T-helper 17 cell (primary cell): Measurements from ENCODE around the gene ENDOV. TPM values are rescaled to one million over a fixed set of nuclear protein-coding genes. Genes with fewer than 3 reads are reported as not detected.

Source experiments
- ATAC-seq: fragments of 150-1000 bp; cut with Tn5 transposase; 2 replicates; pipeline ENCODE4 v1.10.0; 2021; ENCODE audit warnings: mild to moderate bottlenecking, moderate library complexity
- DNase-seq, 3 donors: peaks; one replicate each; pipeline versions ENCODE4 v3.0.0 to v3.0.0-alpha.2; 2020 to 2021
- H3K9me3 ChIP-seq: one replicate; pipeline ENCODE4 v1.7.0; 2013; ENCODE audit warnings: low read length, mild to moderate bottlenecking; ENCODE audit not compliant: control insufficient read depth, poor library complexity, severe bottlenecking
- H3K27ac Mint-ChIP-seq: one replicate; pipeline ENCODE4 v1.8.0; 2022; ENCODE audit warnings: mild to moderate bottlenecking, moderate library complexity, mixed read lengths
- H3K27me3 Mint-ChIP-seq: one replicate; pipeline ENCODE4 v1.8.0; 2022; ENCODE audit warnings: mixed read lengths
- H3K36me3 Mint-ChIP-seq: one replicate; pipeline ENCODE4 v1.8.0; 2022; ENCODE audit warnings: low read depth, mixed read lengths
- H3K4me1 Mint-ChIP-seq: one replicate; pipeline ENCODE4 v1.8.0; 2022; ENCODE audit warnings: mild to moderate bottlenecking, mixed read lengths
- H3K4me3 Mint-ChIP-seq: one replicate; pipeline ENCODE4 v1.8.0; 2022; ENCODE audit warnings: mild to moderate bottlenecking, moderate library complexity, mixed read lengths
- total RNA-seq, 4 donors: library from RNA in 2 of 4; stranded (reverse) in 2 of 4; gene quantifications; one replicate each; pipeline ENCODE4 v1.2.3 and lab custom pipeline; 2022 to 2026

The ENDOV gene
- total RNA-seq, 2 donors from 2014 or later = 14.1 to 24.5 TPM

- peaks cover 12% of the 10 kb centered on the region for H3K4me1 Mint-ChIP-seq
- H3K4me3 Mint-ChIP-seq = no peak overlapping the region
- peaks cover 3% of the 10 kb centered on the region for H3K36me3 Mint-ChIP-seq
- H3K27ac Mint-ChIP-seq = peak overlapping the region; percentile 54
- ATAC-seq (no peak), DNase-seq (no peak)
- no peaks in the 10 kb centered on the region for H3K27me3 Mint-ChIP-seq
- H3K9me3 ChIP-seq = no peaks in the 10 kb centered on the region
These were observed 9.3 kb downstream of the ENDOV start for GRCh38 chr17:80424261-80424660.

GRCh38 chr17:80424878-80425765, 10.2 kb downstream of the ENDOV start:
- ATAC-seq = no peak
- peaks cover 10% of the 10 kb centered on the region for H3K4me1 Mint-ChIP-seq
- no peak overlapping the region for H3K4me3 Mint-ChIP-seq
- H3K27me3 Mint-ChIP-seq = no peaks in the 10 kb centered on the region
- H3K27ac Mint-ChIP-seq = no peak overlapping the region
- no peak for DNase-seq
- no peaks in the 10 kb centered on the region for H3K36me3 Mint-ChIP-seq
- H3K9me3 ChIP-seq = no peaks in the 10 kb centered on the region

- H3K27ac Mint-ChIP-seq = peak overlapping the region; percentile 77
- peaks cover 10% of the 10 kb centered on the region for H3K4me1 Mint-ChIP-seq
- no peaks in the 10 kb centered on the region for H3K9me3 ChIP-seq
- ATAC-seq (no peak), DNase-seq (no peak)
- no peak overlapping the region for H3K4me3 Mint-ChIP-seq
- H3K36me3 Mint-ChIP-seq = no peaks in the 10 kb centered on the region
- H3K27me3 Mint-ChIP-seq = no peaks in the 10 kb centered on the region
These were observed 11.0 kb downstream of the ENDOV start for GRCh38 chr17:80425835-80426426.

- Mint-ChIP-seq H3K27me3 (no peaks in the 10 kb centered on the region), H3K4me3 (no peak overlapping the region), H3K4me1 (peaks cover 10% of the 10 kb centered on the region), H3K36me3 (no peaks in the 10 kb centered on the region), H3K27ac (no peak overlapping the region)
- peak; percentile 98 for ATAC-seq
- peak; percentile 84 to 95 (median 84) for DNase-seq
- no peaks in the 10 kb centered on the region for H3K9me3 ChIP-seq
These were observed 11.8 kb downstream of the ENDOV start for GRCh38 chr17:80426671-80427326.

- no peaks in the 10 kb centered on the region for H3K9me3 ChIP-seq
- ATAC-seq (no peak), DNase-seq (no peak)
- Mint-ChIP-seq H3K36me3 (no peaks in the 10 kb centered on the region), H3K27me3 (no peaks in the 10 kb centered on the region), H3K27ac (no peak overlapping the region), H3K4me1 (peaks cover 10% of the 10 kb centered on the region), H3K4me3 (no peak overlapping the region)
These were observed 12.7 kb downstream of the ENDOV start for GRCh38 chr17:80427366-80428282.

- ATAC-seq (no peak), DNase-seq (peak in 1 of 3 donors; percentile 4)
- Mint-ChIP-seq H3K27me3 (no peaks in the 10 kb centered on the region), H3K4me3 (no peak overlapping the region), H3K27ac (no peak overlapping the region), H3K4me1 (peaks cover 10% of the 10 kb centered on the region), H3K36me3 (no peaks in the 10 kb centered on the region)
- no peaks in the 10 kb centered on the region for H3K9me3 ChIP-seq
These were observed 13.4 kb downstream of the ENDOV start for GRCh38 chr17:80428363-80428762.

DNA sequence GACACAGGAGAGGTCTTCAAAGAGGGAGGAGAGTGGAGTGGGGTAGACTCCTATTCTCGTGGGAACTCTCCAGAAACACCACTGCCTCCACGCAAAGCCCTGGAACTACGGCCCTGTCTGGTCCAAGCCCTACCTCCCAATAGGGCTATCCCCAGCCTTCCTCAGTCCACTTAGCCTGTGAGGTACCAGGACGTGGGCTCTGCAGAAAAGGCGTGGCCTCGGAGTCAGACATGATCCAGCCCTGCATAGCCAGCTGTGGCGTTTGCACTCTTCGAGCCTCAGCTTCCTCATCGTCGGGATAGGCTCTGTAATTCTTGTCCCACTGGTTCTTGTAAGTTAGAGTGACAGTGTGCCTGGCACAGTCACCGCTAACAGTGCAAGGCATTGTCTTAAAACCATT, 13.8 kb downstream of the ENDOV start:
- Mint-ChIP-seq H3K4me1 (peaks cover 10% of the 10 kb centered on the region), H3K4me3 (no peak overlapping the region), H3K27ac (no peak overlapping the region), H3K27me3 (no peaks in the 10 kb centered on the region), H3K36me3 (no peaks in the 10 kb centered on the region)
- H3K9me3 ChIP-seq = no peaks in the 10 kb centered on the region
- no peak for ATAC-seq
- DNase-seq = no peak

DNA sequence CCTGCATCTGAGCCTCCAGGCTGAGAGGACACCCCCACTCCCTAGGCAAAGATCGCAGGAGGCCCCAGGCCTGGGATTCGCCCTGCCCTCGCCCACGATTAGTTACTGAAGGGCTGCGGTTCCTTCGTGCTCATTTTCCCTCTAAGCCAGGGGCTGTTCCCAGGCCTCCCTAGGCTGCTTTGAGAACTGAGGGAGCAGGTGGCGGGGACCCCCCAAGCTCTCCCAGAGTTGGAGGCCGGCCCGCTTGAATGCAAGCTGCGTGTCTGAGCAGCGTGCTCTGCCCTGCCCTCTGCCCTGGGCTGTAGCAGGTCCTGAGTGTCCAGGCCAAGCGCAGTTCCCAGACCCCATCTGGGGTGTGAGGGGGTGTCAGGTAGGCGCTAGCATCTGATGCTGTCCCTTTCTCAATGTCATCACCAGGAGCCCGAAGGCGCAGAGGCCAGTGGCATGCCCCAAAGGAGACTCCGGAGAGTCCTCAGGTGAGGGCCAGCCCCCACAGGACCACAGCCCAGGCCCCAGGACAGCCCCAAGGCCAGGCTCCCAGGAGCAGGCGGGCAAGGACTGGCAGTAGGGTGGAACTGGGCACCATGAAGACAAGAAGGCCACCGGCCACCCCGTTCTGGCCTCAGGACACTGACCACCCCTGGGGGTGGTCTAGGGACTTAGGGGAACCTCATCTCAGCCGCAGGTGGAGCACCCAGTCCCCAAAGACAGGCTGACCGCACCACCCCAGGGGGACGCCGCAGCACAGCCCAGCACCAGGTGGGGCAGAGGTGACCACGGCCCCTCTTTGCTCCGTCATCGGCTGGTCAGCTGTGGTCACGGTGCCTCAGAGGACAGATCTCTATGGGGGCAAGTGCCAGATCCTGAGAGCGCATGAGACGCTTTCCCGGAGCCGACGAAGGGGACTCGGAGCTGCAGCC, 14.6 kb downstream of the ENDOV start:
- no peak overlapping the region for H3K4me3 Mint-ChIP-seq
- no peak for ATAC-seq
- peaks cover 6% of the 10 kb centered on the region for H3K4me1 Mint-ChIP-seq
- DNase-seq = no peak
- no peaks in the 10 kb centered on the region for H3K36me3 Mint-ChIP-seq
- no peak overlapping the region for H3K27ac Mint-ChIP-seq
- H3K27me3 Mint-ChIP-seq = no peaks in the 10 kb centered on the region
- H3K9me3 ChIP-seq = no peaks in the 10 kb centered on the region

GRCh38 chr17:80430446-80431245, 15.7 kb downstream of the ENDOV start:
- H3K9me3 ChIP-seq = no peaks in the 10 kb centered on the region
- DNase-seq (no peak), ATAC-seq (no peak)
- Mint-ChIP-seq H3K27ac (no peak overlapping the region), H3K27me3 (no peaks in the 10 kb centered on the region), H3K4me3 (no peak overlapping the region), H3K36me3 (no peaks in the 10 kb centered on the region), H3K4me1 (peaks cover 6% of the 10 kb centered on the region)

DNA sequence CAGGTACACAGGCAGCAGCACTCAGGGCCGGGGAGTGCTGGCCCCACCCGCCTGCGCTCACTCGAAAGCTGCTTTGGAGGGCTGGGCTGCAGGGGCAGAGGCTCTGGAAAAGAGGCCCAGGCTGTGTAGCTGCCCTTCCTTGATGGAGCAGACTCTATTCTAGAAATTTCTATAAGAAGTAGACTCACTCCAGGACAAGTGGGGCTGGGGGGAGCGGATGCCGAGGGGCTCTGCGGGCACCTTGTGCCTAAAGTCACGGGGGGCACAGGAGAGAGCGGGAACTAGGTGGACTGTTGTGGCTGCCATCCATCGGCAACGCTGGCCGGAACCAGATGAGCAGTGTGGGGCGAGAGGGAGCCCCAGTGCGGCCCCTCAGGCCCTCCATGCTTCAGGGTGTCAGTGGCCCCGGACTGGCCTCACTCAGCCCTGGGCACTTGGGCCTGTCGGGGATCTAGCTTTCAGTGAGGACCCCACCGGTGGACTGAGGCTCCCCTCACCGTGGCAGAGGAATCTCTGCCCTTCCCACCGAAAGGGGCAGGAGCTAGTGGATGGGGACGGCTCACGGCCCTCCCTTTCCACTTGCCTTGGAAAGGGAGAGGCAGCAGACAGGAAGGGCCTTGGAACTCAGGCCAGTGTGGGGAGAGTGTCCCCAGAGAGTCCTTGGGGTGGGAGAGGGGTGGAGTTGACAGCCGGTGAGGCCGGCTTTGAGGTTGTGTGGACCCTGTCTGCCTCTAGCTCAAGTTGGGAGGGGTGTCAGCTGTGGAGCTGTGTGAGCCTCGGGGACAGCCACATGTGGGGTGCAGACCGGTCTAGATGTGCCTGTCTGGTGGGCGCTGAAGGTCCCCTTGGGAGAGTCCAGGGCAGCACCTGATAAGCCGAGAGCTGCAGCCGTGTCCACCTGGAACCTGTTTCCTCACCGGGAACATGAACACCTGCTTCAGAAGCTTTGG, 16.6 kb downstream of the ENDOV start:
- Mint-ChIP-seq H3K36me3 (no peaks in the 10 kb centered on the region), H3K27me3 (no peaks in the 10 kb centered on the region), H3K27ac (no peak overlapping the region), H3K4me1 (peaks cover 4% of the 10 kb centered on the region), H3K4me3 (no peak overlapping the region)
- no peaks in the 10 kb centered on the region for H3K9me3 ChIP-seq
- DNase-seq (no peak), ATAC-seq (no peak)
